Measurements from ENCODE around the gene KANSL3. TPM values are rescaled to one million over a fixed set of nuclear protein-coding genes. Genes with fewer than 3 reads are reported as not detected.

Gene KANSL3
- total and polyA plus RNA-seq, 2 donors (not counting 1 experiment from before 2014, with no cell fraction given), result 22.2 to 56.9 TPM

DNA sequence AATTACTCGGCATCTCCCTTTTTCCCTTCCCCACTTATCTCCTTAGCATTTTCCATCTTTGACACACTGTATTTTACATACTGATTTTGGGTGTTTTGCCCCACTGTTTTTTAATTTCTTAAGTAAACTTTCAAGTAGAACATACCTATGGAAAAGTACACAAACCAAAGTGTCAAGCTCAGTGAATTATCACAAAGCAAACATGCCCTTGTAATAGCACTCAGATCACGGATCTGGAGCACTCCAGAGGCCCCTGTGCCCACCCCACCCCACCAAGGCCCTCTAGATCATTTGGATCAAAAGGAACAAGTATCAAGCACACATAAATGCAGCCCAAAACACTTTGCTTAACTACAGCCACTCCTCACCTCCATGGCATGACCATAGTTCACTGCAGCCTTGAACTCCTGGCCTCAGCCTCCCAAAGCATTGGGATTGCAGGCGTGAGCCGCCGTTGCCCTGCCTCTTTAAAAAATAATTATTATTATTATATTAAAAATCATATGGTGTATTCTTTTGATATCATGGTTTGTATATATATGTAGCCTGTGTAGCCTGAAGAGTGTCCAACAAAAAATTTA is 42.5 kb upstream of the KANSL3 start:
- no peaks in the 10 kb centered on the region for H3K4me1 ChIP-seq (ENCODE audit: control insufficient read depth in 2 of 2, insufficient read depth in 2 of 2, low read length in 2 of 2)
- no peaks in the 10 kb centered on the region for H3K4me1 Mint-ChIP-seq
- H3K4me2 ChIP-seq (replicated peaks; ENCODE audit: low read depth, low read length, poor library complexity, severe bottlenecking), result no peak overlapping the region
- H2AFZ ChIP-seq (ENCODE audit: insufficient read depth, low read depth, low read length, poor library complexity, severe bottlenecking), result no peak overlapping the region
- H3K9ac ChIP-seq (ENCODE audit: low read length), result no peak overlapping the region
- no peak overlapping the region for H3K4me3 ChIP-seq (ENCODE audit: control extremely low read depth in 1 of 5, extremely low read depth in 1 of 5, insufficient read depth in 1 of 5, low read depth in 2 of 5, low read length in 4 of 5)
- H3K79me2 ChIP-seq (ENCODE audit: control insufficient read depth, insufficient read depth, low read length), result no peaks in the 10 kb centered on the region
- TF ChIP-seq EZH2 (IDR thresholded peaks at IDR 0.05; ENCODE audit: borderline replicate concordance, insufficient read depth, low read depth, low read length, poor library complexity, severe bottlenecking), result no peak
- TF ChIP-seq, protein P1, sequence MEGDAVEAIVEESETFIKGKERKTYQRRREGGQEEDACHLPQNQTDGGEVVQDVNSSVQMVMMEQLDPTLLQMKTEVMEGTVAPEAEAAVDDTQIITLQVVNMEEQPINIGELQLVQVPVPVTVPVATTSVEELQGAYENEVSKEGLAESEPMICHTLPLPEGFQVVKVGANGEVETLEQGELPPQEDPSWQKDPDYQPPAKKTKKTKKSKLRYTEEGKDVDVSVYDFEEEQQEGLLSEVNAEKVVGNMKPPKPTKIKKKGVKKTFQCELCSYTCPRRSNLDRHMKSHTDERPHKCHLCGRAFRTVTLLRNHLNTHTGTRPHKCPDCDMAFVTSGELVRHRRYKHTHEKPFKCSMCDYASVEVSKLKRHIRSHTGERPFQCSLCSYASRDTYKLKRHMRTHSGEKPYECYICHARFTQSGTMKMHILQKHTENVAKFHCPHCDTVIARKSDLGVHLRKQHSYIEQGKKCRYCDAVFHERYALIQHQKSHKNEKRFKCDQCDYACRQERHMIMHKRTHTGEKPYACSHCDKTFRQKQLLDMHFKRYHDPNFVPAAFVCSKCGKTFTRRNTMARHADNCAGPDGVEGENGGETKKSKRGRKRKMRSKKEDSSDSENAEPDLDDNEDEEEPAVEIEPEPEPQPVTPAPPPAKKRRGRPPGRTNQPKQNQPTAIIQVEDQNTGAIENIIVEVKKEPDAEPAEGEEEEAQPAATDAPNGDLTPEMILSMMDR (IDR thresholded peaks at IDR 0.05), result no peak
- no peak overlapping the region for H3K27ac Mint-ChIP-seq
- DNase-seq, result no peak
- no peak for ATAC-seq (ENCODE audit: low read depth)
- no peaks in the 10 kb centered on the region for H3K9me3 Mint-ChIP-seq (ENCODE audit: insufficient read depth)
- peaks cover 0 to 4% (median 1%) of the 10 kb centered on the region in 4 experiments for H3K27me3 ChIP-seq (replicated peaks in 1 of 4; ENCODE audit: control extremely low read depth in 1 of 4, control insufficient read depth in 3 of 4, insufficient read depth in 4 of 4, low read length in 3 of 4)
- no peaks in the 10 kb centered on the region for H3K9me3 ChIP-seq (ENCODE audit: control extremely low read depth in 1 of 3, control insufficient read depth in 2 of 3, insufficient read depth in 1 of 3, low read length in 2 of 3)
- intact Hi-C loops (cut with micrococcal nuclease), result no loop called here
- POLR2A ChIA-PET, result no interaction called here
- CTCF ChIA-PET, result interaction anchor here (1.1 kb wide), 1 partner anchor 27 kb away, joined by 3 read pairs; no protein-coding TSS in a partner anchor
- no peaks in the 10 kb centered on the region for H4K20me1 ChIP-seq (ENCODE audit: control insufficient read depth, insufficient read depth, low read length, poor library complexity, severe bottlenecking)
- no peaks in the 10 kb centered on the region for H3K36me3 ChIP-seq (replicated peaks in 1 of 2; ENCODE audit: control extremely low read depth in 1 of 2, control insufficient read depth in 1 of 2, extremely low read depth in 1 of 2, insufficient read depth in 2 of 2, low read length in 1 of 2)
- no peak overlapping the region for H3K27ac ChIP-seq (ENCODE audit: low read length in 2 of 2)
- peaks cover 10% of the 10 kb centered on the region for H3K27me3 Mint-ChIP-seq
- no peak overlapping the region for H3K4me3 Mint-ChIP-seq
- WGBS (ENCODE audit: insufficient coverage), result 63% methylated on average over 1 of the region's 5 CpGs

DNA sequence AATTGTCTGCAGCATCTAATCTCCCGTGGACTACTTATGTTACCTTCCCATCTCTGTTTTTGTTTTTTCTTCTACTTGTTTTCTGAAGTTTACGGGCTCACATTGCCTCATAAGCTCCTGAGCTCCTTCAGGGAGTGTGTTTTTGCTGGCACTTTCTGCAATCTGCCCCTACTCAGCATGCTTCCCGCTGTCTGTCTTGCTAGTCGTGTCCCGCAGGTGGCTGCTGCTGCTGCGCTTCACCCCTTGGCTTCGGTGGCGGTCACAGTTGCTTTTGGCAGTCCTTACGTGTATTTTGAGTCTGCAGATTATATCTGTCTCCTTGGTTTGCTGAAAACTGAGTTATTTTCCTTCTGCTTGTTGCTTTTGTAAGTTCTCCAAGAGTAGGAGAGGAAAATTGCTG is 41.7 kb upstream of the KANSL3 start:
- Histone ChIP-seq H3K4me3 (ENCODE audit: control extremely low read depth in 1 of 5, extremely low read depth in 1 of 5, insufficient read depth in 1 of 5, low read depth in 2 of 5, low read length in 4 of 5) (no peak overlapping the region), H3K4me1 (ENCODE audit: control insufficient read depth in 2 of 2, insufficient read depth in 2 of 2, low read length in 2 of 2) (no peaks in the 10 kb centered on the region), H3K9ac (ENCODE audit: low read length) (no peak overlapping the region), H3K79me2 (ENCODE audit: control insufficient read depth, insufficient read depth, low read length) (no peaks in the 10 kb centered on the region), H3K9me3 (ENCODE audit: control extremely low read depth in 1 of 3, control insufficient read depth in 2 of 3, insufficient read depth in 1 of 3, low read length in 2 of 3) (no peaks in the 10 kb centered on the region), H4K20me1 (ENCODE audit: control insufficient read depth, insufficient read depth, low read length, poor library complexity, severe bottlenecking) (no peaks in the 10 kb centered on the region), H3K27ac (ENCODE audit: low read length in 2 of 2) (no peak overlapping the region), H3K4me2 (replicated peaks; ENCODE audit: low read depth, low read length, poor library complexity, severe bottlenecking) (no peak overlapping the region), H3K27me3 (replicated peaks in 1 of 4; ENCODE audit: control extremely low read depth in 1 of 4, control insufficient read depth in 3 of 4, insufficient read depth in 4 of 4, low read length in 3 of 4) (peaks cover 0 to 4% (median 1%) of the 10 kb centered on the region in 4 experiments), H3K36me3 (replicated peaks in 1 of 2; ENCODE audit: control extremely low read depth in 1 of 2, control insufficient read depth in 1 of 2, extremely low read depth in 1 of 2, insufficient read depth in 2 of 2, low read length in 1 of 2) (no peaks in the 10 kb centered on the region), H2AFZ (ENCODE audit: insufficient read depth, low read depth, low read length, poor library complexity, severe bottlenecking) (no peak overlapping the region)
- intact Hi-C loops (cut with micrococcal nuclease), result no loop called here
- TF ChIP-seq, protein P1 (IDR thresholded peaks at IDR 0.05), result no peak
- TF ChIP-seq EZH2 (IDR thresholded peaks at IDR 0.05; ENCODE audit: borderline replicate concordance, insufficient read depth, low read depth, low read length, poor library complexity, severe bottlenecking), result no peak
- ChIA-PET POLR2A (no interaction called here), CTCF (no interaction called here)
- WGBS (ENCODE audit: insufficient coverage), result 89% methylated on average over 8 of the region's 9 CpGs
- no peak overlapping the region for H3K4me3 Mint-ChIP-seq
- no peak overlapping the region for H3K27ac Mint-ChIP-seq
- ATAC-seq (ENCODE audit: low read depth) (no peak), DNase-seq (no peak)
- H3K27me3 Mint-ChIP-seq, result peaks cover 10% of the 10 kb centered on the region
- no peaks in the 10 kb centered on the region for H3K9me3 Mint-ChIP-seq (ENCODE audit: insufficient read depth)
- H3K4me1 Mint-ChIP-seq, result no peaks in the 10 kb centered on the region
